A549 (cell line): ENCODE results near the gene SMIM11. TPM values are rescaled to one million over a fixed set of nuclear protein-coding genes. Genes with fewer than 3 reads are reported as not detected.

Experiments
- ATAC-seq, 2 experiments: fragments of 200-7000 bp in 1 of 2; fragments of >200 bp in 1 of 2; cut with Nextera tagmentation in 1 of 2; cut with Tn5 transposase in 1 of 2; 3 replicates each; pipeline versions ENCODE4 v1.8.0 to v1.9.1; 2018 to 2020; ENCODE audit warnings: mild to moderate bottlenecking in 1 of 2, moderate library complexity in 1 of 2
- CTCF ChIA-PET: fragments of 300-600 bp; sonication (Branson Sonifier 250); formaldehyde crosslinking; extraction: SDS; loops from one replicate; lab custom pipeline; 2021; ENCODE audit warnings: antibody characterized with exemption, inconsistent platforms; lab: Yijun Ruan, JAX
- POLR2A ChIA-PET: fragments of 350-600 bp; formaldehyde crosslinking; extraction: SDS; loops from one replicate; lab custom pipeline; 2021; ENCODE audit warnings: antibody characterized with exemption, inconsistent platforms; lab: Yijun Ruan, JAX
- DNase-seq, 2 experiments: peaks; one replicate each; pipeline versions ENCODE4 v3.0.0 to v3.0.0-alpha.2; 2011 to 2016; ENCODE audit warnings: low read depth in 1 of 2, low spot score in 1 of 2
- FAIRE-seq: peaks from 2 replicates; lab custom pipeline; 2011; peaks lifted over from hg19 to GRCh38; lab: Jason Lieb, UNC
- H3K27ac ChIP-seq, 2 experiments: fragments of >200 bp; sonication (Bioruptor Twin); formaldehyde crosslinking; 3 replicates each; pipeline ENCODE4 v1.5.1; 2016 to 2017
- H3K4me1 ChIP-seq: fragments of >200 bp; sonication (Bioruptor Twin); formaldehyde crosslinking; 3 replicates; pipeline ENCODE4 v1.6.1; 2016
- H3K4me2 ChIP-seq: fragments of >200 bp; sonication (Bioruptor Twin); formaldehyde crosslinking; 3 replicates; pipeline ENCODE4 v1.6.1; 2016
- H3K4me3 ChIP-seq: fragments of >200 bp; sonication (Bioruptor Twin); formaldehyde crosslinking; 3 replicates; pipeline ENCODE4 v1.5.1; 2016
- H3K9me3 ChIP-seq: fragments of >200 bp; sonication (Bioruptor Twin); formaldehyde crosslinking; 3 replicates; pipeline ENCODE4 v1.6.1; 2016
- BHLHE40 ChIP-seq: IDR thresholded peaks from 2 replicates; pipeline ENCODE4 v1.6.1; 2012; ENCODE audit warnings: low read depth, low read length, inconsistent platforms
- CBX8 ChIP-seq: fragments of 200-600 bp; sonication (generic); IDR thresholded peaks from 2 replicates; pipeline ENCODE4 v1.6.1; 2016
- CHD4 ChIP-seq: fragments of 200-600 bp; sonication (generic); IDR thresholded peaks from 2 replicates; pipeline ENCODE4 v1.6.1; 2016; ENCODE audit warnings: antibody characterized with exemption, mild to moderate bottlenecking, borderline replicate concordance
- ESRRA ChIP-seq: fragments of 150-350 bp; IDR thresholded peaks from 2 replicates; pipeline ENCODE4 v1.6.1; 2014; ENCODE audit warnings: mild to moderate bottlenecking, low read length, borderline replicate concordance
- FOSB ChIP-seq: fragments of 250-450 bp; sonication (Bioruptor Pico); IDR thresholded peaks from 2 replicates; pipeline ENCODE4 v1.5.0; 2020; ENCODE audit warnings: mild to moderate bottlenecking, moderate library complexity
- FOSL2 ChIP-seq, 2 experiments: fragments of 450-650 bp in 1 of 2; fragments of >200 bp in 1 of 2; sonication (Bioruptor Twin) in 1 of 2; formaldehyde crosslinking; IDR thresholded peaks; 2 replicates each; pipeline versions ENCODE4 v1.5.0 to v1.6.1; 2016 to 2020; ENCODE audit warnings: mild to moderate bottlenecking in 1 of 2, moderate library complexity in 1 of 2
- HOXB5 ChIP-seq: fragments of 250-450 bp; sonication (Bioruptor Pico); IDR thresholded peaks from 2 replicates; pipeline ENCODE4 v1.5.0; 2020; ENCODE audit warnings: mild to moderate bottlenecking, moderate library complexity
- KDM1A ChIP-seq: fragments of 200-600 bp; sonication (generic); IDR thresholded peaks from 2 replicates; pipeline ENCODE4 v1.6.1; 2016; ENCODE audit warnings: low read depth, mild to moderate bottlenecking
- MAFK ChIP-seq: fragments of 450-650 bp; IDR thresholded peaks from 2 replicates; pipeline ENCODE4 v1.6.1; 2014; ENCODE audit not compliant: partially characterized antibody
- POLR2A ChIP-seq: IDR thresholded peaks from 2 replicates; pipeline ENCODE4 v1.6.1; 2012; ENCODE audit warnings: mild to moderate bottlenecking, low read length
- RAD21 ChIP-seq, 2 experiments: fragments of >200 bp in 1 of 2; sonication (Bioruptor Twin) in 1 of 2; formaldehyde crosslinking in 1 of 2; IDR thresholded peaks in 1 of 2; conservative IDR thresholded peaks in 1 of 2; 2 replicates in 1 of 2; 3 replicates in 1 of 2; pipeline ENCODE4 v1.6.1; 2012 to 2018; ENCODE audit warnings: inconsistent platforms in 1 of 2
- RARB ChIP-seq: fragments of 250-450 bp; sonication (Bioruptor Pico); IDR thresholded peaks from 2 replicates; pipeline ENCODE4 v1.8.0; 2021; ENCODE audit warnings: mild to moderate bottlenecking, moderate library complexity
- RCOR1 ChIP-seq: fragments of 150-350 bp; IDR thresholded peaks from 2 replicates; pipeline ENCODE4 v1.6.1; 2014; ENCODE audit warnings: antibody characterized with exemption, low read length, low read depth
- RNF2 ChIP-seq: fragments of 200-600 bp; sonication (generic); IDR thresholded peaks from 2 replicates; pipeline ENCODE4 v1.6.1; 2016; ENCODE audit warnings: low read depth, mild to moderate bottlenecking, antibody characterized with exemption, moderate library complexity, borderline replicate concordance
- SMC3 ChIP-seq: fragments of >200 bp; sonication (Bioruptor Twin); formaldehyde crosslinking; IDR thresholded peaks from 3 replicates; pipeline ENCODE4 v1.6.1; 2018; ENCODE audit warnings: inconsistent platforms
- TFCP2L1 ChIP-seq: fragments of 250-450 bp; sonication (Bioruptor Pico); IDR thresholded peaks from 2 replicates; pipeline ENCODE4 v1.5.0; 2021; ENCODE audit warnings: mild to moderate bottlenecking
- TP53 ChIP-seq: fragments of 250-450 bp; sonication (Bioruptor Pico); IDR thresholded peaks from 2 replicates; pipeline ENCODE4 v1.5.0; 2021; ENCODE audit warnings: mild to moderate bottlenecking, moderate library complexity
- ZC3H11A ChIP-seq: fragments of 450-650 bp; IDR thresholded peaks from 2 replicates; pipeline ENCODE4 v1.6.1; 2014; ENCODE audit warnings: antibody characterized with exemption, mild to moderate bottlenecking
- WGBS: methylation state at CpG from one replicate; pipeline ENCODE4 v1.1.6; 2017; ENCODE audit errors: missing lambda C conversion rate; 5-methylcytosine and 5-hydroxymethylcytosine counted together
- polyA plus RNA-seq, 4 experiments: library from polyadenylated mRNA; depleted of rRNA in 3 of 4; stranded (reverse); fragments of >200 nt; fragmentation: RNase III in 1 of 4; extraction: RNeasy Plus Mini Kit Qiagen cat#74134 plus additional on column Dnase treatment in 1 of 4; gene quantifications; 2 replicates in 3 of 4; 3 replicates in 1 of 4; pipeline ENCODE4 v1.2.3, GENCODE V29; 2011 to 2017
- TF ChIP-seq, protein P1 (sequence below): fragments of >200 bp; sonication (Bioruptor Twin); formaldehyde crosslinking; IDR thresholded peaks from 2 replicates; pipeline ENCODE4 v1.6.1; 2016
- TF ChIP-seq, protein P2 (sequence below): IDR thresholded peaks from 2 replicates; pipeline ENCODE4 v1.6.1; 2012
- TF ChIP-seq, protein P3 (sequence below): fragments of 200-600 bp; sonication (generic); IDR thresholded peaks from 2 replicates; pipeline ENCODE4 v1.6.1; 2016; ENCODE audit warnings: antibody characterized with exemption, mild to moderate bottlenecking, moderate library complexity
- TF ChIP-seq, protein P4 (sequence below): IDR thresholded peaks from 2 replicates; pipeline ENCODE4 v1.6.1; 2012; ENCODE audit warnings: low read depth, borderline replicate concordance
- TF ChIP-seq, protein P5 (sequence below): fragments of 250-450 bp; sonication (Bioruptor Pico); IDR thresholded peaks from 2 replicates; pipeline ENCODE4 v1.5.0; 2020; ENCODE audit warnings: low read depth, mild to moderate bottlenecking, moderate library complexity
- TF ChIP-seq, protein P6 (sequence below): IDR thresholded peaks from 2 replicates; pipeline ENCODE4 v1.6.1; 2012

SMIM11 gene
- polyA plus RNA-seq, 2 of the 4 experiments (the other 2 are of a cell fraction) = 16.9 to 22.8 TPM

DNA sequence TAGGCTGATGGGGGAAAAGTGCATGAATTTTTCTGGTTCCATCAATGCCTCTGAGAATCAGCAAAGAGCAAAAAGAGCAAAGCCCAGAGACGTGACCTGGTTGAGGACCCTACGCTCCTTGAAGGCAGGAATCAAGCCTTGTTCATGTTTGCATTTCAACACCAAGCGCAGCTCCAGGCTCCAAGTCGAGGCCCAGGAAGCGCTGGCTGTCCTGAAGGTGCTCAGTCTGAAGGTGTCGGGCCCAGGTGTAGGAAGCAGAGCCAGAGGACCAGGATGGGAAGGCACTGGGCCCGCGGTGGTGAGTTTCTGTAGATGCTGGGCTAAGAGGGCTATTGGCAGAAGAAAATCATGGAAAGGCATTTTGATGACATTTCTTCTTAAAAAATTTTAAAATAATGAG, 37.1 kb upstream of the SMIM11 start:
- 78% methylated on average over 8 of the region's 8 CpGs for WGBS
- ChIA-PET POLR2A (no interaction called here), CTCF (interaction anchor here (1.4 to 1.5 kb wide), 2 partner anchors 136 to 415 kb away, joined by 3 to 5 read pairs; no protein-coding TSS in a partner anchor)
- TF ChIP-seq RAD21 (conservative IDR thresholded peaks at IDR 0.05 in 1 of 2, IDR thresholded peaks at IDR 0.05 in 1 of 2) = no peak
- ATAC-seq (no peak), DNase-seq (no peak), FAIRE-seq (no peak)
- Histone ChIP-seq H3K4me1 (no peaks in the 10 kb centered on the region), H3K4me2 (no peak overlapping the region), H3K4me3 (no peak overlapping the region), H3K9me3 (no peaks in the 10 kb centered on the region), H3K27ac (no peak overlapping the region)

DNA sequence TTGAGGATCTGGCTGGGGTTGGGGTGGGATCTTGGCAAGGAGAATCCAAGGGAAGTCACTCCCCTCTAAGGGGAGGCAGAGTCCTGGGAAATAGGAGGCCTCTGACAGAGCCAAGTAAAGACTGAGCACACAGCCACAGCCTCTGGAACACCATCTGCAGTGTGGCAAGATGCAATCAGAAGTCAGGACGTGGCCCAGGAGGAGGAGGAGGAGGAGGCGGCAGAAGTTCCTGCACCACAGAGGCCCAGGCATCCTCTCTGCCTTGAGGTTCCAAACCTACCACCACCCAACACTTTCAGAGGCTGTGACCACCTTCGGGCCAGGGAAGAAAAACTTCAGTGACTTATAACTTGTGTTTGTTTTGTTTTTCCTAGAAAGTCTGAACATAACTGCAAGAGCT, 35.2 kb upstream of the SMIM11 start:
- no peak for ATAC-seq
- DNase-seq = no peak
- no peak overlapping the region for H3K4me3 ChIP-seq
- no peak overlapping the region for H3K4me2 ChIP-seq
- no peaks in the 10 kb centered on the region for H3K4me1 ChIP-seq
- no peak for FAIRE-seq
- no peak for TF ChIP-seq SMC3
- TF ChIP-seq TFCP2L1 (CRISPR knock-in tag) = no peak
- TF ChIP-seq BHLHE40 = no peak
- no peak for TF ChIP-seq RCOR1
- no peak for TF ChIP-seq FOSB (CRISPR knock-in tag)
- TF ChIP-seq, protein P1, sequence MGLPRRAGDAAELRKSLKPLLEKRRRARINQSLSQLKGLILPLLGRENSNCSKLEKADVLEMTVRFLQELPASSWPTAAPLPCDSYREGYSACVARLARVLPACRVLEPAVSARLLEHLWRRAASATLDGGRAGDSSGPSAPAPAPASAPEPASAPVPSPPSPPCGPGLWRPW = no peak
- no peak for TF ChIP-seq RNF2
- no peak for TF ChIP-seq TP53 (CRISPR knock-in tag)
- TF ChIP-seq, protein P2, sequence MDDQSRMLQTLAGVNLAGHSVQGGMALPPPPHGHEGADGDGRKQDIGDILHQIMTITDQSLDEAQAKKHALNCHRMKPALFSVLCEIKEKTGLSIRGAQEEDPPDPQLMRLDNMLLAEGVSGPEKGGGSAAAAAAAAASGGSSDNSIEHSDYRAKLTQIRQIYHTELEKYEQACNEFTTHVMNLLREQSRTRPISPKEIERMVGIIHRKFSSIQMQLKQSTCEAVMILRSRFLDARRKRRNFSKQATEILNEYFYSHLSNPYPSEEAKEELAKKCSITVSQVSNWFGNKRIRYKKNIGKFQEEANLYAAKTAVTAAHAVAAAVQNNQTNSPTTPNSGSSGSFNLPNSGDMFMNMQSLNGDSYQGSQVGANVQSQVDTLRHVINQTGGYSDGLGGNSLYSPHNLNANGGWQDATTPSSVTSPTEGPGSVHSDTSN = no peak
- no peak for TF ChIP-seq CBX8
- TF ChIP-seq FOSL2 (IDR thresholded peaks at IDR 0.05) = no peak
- TF ChIP-seq FOSL2 (CRISPR knock-in tag; IDR thresholded peaks at IDR 0.05) = no peak
- no peak for TF ChIP-seq KDM1A
- no peak for TF ChIP-seq HOXB5 (CRISPR knock-in tag)
- no peak for TF ChIP-seq ZC3H11A
- TF ChIP-seq, protein P3, sequence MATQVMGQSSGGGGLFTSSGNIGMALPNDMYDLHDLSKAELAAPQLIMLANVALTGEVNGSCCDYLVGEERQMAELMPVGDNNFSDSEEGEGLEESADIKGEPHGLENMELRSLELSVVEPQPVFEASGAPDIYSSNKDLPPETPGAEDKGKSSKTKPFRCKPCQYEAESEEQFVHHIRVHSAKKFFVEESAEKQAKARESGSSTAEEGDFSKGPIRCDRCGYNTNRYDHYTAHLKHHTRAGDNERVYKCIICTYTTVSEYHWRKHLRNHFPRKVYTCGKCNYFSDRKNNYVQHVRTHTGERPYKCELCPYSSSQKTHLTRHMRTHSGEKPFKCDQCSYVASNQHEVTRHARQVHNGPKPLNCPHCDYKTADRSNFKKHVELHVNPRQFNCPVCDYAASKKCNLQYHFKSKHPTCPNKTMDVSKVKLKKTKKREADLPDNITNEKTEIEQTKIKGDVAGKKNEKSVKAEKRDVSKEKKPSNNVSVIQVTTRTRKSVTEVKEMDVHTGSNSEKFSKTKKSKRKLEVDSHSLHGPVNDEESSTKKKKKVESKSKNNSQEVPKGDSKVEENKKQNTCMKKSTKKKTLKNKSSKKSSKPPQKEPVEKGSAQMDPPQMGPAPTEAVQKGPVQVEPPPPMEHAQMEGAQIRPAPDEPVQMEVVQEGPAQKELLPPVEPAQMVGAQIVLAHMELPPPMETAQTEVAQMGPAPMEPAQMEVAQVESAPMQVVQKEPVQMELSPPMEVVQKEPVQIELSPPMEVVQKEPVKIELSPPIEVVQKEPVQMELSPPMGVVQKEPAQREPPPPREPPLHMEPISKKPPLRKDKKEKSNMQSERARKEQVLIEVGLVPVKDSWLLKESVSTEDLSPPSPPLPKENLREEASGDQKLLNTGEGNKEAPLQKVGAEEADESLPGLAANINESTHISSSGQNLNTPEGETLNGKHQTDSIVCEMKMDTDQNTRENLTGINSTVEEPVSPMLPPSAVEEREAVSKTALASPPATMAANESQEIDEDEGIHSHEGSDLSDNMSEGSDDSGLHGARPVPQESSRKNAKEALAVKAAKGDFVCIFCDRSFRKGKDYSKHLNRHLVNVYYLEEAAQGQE = no peak
- no peak for TF ChIP-seq ESRRA
- TF ChIP-seq, all 56 proteins: peak for 0
- Histone ChIP-seq H3K9me3 (no peaks in the 10 kb centered on the region), H3K27ac (no peak overlapping the region)
- CTCF ChIA-PET = interaction anchor here (0.6 kb wide), 1 partner anchor 214 kb away, joined by 3 read pairs; no protein-coding TSS in a partner anchor
- 49% methylated on average over 3 of the region's 3 CpGs for WGBS
- POLR2A ChIA-PET = no interaction called here

DNA sequence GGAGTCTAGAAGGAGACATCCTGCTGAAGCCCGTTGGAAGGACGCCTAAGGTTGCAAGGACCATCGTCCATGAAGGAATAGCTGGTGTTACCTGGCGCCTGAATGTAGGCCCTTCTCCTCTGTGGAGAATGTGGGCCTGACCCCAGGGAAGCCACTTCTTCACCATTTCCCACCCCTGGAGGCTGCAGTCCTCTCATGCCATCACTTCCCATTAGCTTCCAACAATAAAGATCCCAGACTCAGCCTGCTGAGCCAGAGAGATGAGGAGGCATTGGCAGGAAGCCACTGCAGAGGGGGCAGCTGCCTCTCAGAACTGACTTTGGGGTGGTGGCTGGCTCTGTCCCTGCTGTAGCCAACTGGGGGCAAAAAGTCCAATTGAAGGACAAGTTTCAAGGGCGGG, 32.8 kb upstream of the SMIM11 start:
- ATAC-seq (no peak), DNase-seq (no peak), FAIRE-seq (no peak)
- ChIA-PET POLR2A (no interaction called here), CTCF (interaction anchor here (1.1 to 15.7 kb wide), 2 partner anchors 140 to 421 kb away, joined by 4 to 239 read pairs; no protein-coding TSS in a partner anchor)
- H3K4me2 ChIP-seq = no peak overlapping the region
- H3K4me3 ChIP-seq = no peak overlapping the region
- H3K27ac ChIP-seq = no peak overlapping the region
- WGBS = 40% methylated on average over 5 of the region's 5 CpGs
- H3K4me1 ChIP-seq = no peaks in the 10 kb centered on the region
- no peaks in the 10 kb centered on the region for H3K9me3 ChIP-seq
- TF ChIP-seq, protein P4, sequence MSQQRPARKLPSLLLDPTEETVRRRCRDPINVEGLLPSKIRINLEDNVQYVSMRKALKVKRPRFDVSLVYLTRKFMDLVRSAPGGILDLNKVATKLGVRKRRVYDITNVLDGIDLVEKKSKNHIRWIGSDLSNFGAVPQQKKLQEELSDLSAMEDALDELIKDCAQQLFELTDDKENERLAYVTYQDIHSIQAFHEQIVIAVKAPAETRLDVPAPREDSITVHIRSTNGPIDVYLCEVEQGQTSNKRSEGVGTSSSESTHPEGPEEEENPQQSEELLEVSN = no peak
- TF ChIP-seq, protein P5, sequence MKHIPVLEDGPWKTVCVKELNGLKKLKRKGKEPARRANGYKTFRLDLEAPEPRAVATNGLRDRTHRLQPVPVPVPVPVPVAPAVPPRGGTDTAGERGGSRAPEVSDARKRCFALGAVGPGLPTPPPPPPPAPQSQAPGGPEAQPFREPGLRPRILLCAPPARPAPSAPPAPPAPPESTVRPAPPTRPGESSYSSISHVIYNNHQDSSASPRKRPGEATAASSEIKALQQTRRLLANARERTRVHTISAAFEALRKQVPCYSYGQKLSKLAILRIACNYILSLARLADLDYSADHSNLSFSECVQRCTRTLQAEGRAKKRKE (CRISPR knock-in tag) = no peak
- TF ChIP-seq, protein P3 = no peak
- TF ChIP-seq, protein P6, sequence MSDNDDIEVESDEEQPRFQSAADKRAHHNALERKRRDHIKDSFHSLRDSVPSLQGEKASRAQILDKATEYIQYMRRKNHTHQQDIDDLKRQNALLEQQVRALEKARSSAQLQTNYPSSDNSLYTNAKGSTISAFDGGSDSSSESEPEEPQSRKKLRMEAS = no peak
- TF ChIP-seq CHD4 = no peak
- no peak for TF ChIP-seq RARB
- no peak for TF ChIP-seq RAD21 (conservative IDR thresholded peaks at IDR 0.05 in 1 of 2, IDR thresholded peaks at IDR 0.05 in 1 of 2)
- TF ChIP-seq MAFK = no peak
- TF ChIP-seq POLR2A = no peak
